ENCODE results near the gene VWDE.

The VWDE gene

GRCh38 chr7:12296051-12296570 is 107.6 kb downstream of the VWDE start:
- Histone ChIP-seq H3K36me3 (replicated peaks; ENCODE audit: insufficient read depth, low read length) (no peaks in the 10 kb centered on the region), H4K20me1 (ENCODE audit: insufficient read depth, low read length) (no peaks in the 10 kb centered on the region), H3K9me3 (replicated peaks; ENCODE audit: insufficient read depth, low read length) (no peaks in the 10 kb centered on the region), H3K79me2 (ENCODE audit: low read length) (no peaks in the 10 kb centered on the region), H3K4me3 (ENCODE audit: low read length) (no peak overlapping the region), H3K9ac (ENCODE audit: low read length) (no peak overlapping the region), H3K4me2 (ENCODE audit: low read depth, low read length) (no peak overlapping the region), H2AFZ (ENCODE audit: low read length) (no peak overlapping the region), H3K4me1 (ENCODE audit: low read length) (no peaks in the 10 kb centered on the region), H3F3A (ENCODE audit: insufficient read depth, low read length) (no peaks in the 10 kb centered on the region; the same call in 1 of the 2 replicates), H3K9me2 (replicated peaks; ENCODE audit: insufficient read depth, low read length) (no peaks in the 10 kb centered on the region), H3K27me3 (replicated peaks; ENCODE audit: insufficient read depth, low read length) (peaks cover 6% of the 10 kb centered on the region; the same call in 1 of the 2 replicates), H3K27ac (ENCODE audit: low read length) (no peak overlapping the region)
- no peak for TF ChIP-seq CTCF (IDR thresholded peaks at IDR 0.05; ENCODE audit: low read length)
- TF ChIP-seq EZH2 (optimal IDR thresholded peaks at IDR 0.05; ENCODE audit: low read depth, low read length), result no peak
- no peak for TF ChIP-seq EZH2phosphoT487 (IDR thresholded peaks at IDR 0.05; ENCODE audit: low read length)
- no peak for DNase-seq

DNA sequence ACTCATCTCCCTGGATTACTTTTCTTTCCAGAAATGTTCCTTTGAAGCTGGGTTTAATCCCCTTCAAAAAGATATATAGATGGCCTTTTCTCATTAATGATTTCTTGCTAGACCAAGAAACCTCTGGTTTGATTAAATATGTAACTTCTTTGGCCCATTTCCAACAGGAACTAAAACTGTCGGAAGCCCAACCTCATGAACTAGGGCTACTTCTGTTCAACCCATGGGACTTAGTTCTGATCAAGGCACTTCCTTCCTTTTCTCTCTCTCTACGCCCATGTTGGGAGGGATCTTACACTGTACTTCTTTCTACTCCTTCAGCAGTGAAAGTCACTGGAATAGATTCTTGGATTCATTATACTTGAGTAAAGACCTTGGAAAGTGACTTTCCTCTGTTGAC is 109.0 kb downstream of the VWDE start:
- Histone ChIP-seq H2AFZ (ENCODE audit: low read length) (no peak overlapping the region), H3K27ac (ENCODE audit: low read length) (no peak overlapping the region), H3K9ac (ENCODE audit: low read length) (no peak overlapping the region), H4K20me1 (ENCODE audit: insufficient read depth, low read length) (no peaks in the 10 kb centered on the region), H3K9me3 (replicated peaks; ENCODE audit: insufficient read depth, low read length) (no peaks in the 10 kb centered on the region), H3K27me3 (replicated peaks; ENCODE audit: insufficient read depth, low read length) (peaks cover 6% of the 10 kb centered on the region; the same call in 1 of the 2 replicates), H3K36me3 (replicated peaks; ENCODE audit: insufficient read depth, low read length) (no peaks in the 10 kb centered on the region), H3K4me2 (ENCODE audit: low read depth, low read length) (no peak overlapping the region), H3K4me1 (ENCODE audit: low read length) (no peaks in the 10 kb centered on the region), H3K4me3 (ENCODE audit: low read length) (no peak overlapping the region), H3F3A (ENCODE audit: insufficient read depth, low read length) (no peaks in the 10 kb centered on the region), H3K79me2 (ENCODE audit: low read length) (no peaks in the 10 kb centered on the region), H3K9me2 (replicated peaks; ENCODE audit: insufficient read depth, low read length) (no peaks in the 10 kb centered on the region)
- no peak for TF ChIP-seq EZH2 (optimal IDR thresholded peaks at IDR 0.05; ENCODE audit: low read depth, low read length)
- TF ChIP-seq EZH2phosphoT487 (IDR thresholded peaks at IDR 0.05; ENCODE audit: low read length), result no peak
- no peak for DNase-seq

DNA sequence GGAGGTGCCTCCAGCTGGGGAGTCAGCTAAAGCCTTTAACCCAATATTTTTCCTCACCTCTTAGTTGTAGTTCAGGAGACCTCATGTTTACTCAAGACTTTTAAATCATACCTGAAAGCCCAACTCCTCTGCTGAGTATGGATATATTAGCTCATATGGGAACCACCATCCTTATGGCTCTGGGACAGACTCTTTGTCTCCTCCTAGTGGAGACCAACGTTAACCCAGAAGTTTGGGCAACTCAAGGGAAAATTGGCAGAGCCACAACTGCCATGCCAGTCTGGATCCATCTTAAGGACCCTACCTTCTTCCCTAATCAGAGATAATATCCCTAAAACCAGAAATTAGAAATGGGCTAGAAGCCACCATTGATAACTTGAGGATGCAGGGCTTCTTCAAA is 111.8 kb downstream of the VWDE start:
- Histone ChIP-seq H3K4me2 (ENCODE audit: low read depth, low read length) (no peak overlapping the region), H3F3A (ENCODE audit: insufficient read depth, low read length) (no peaks in the 10 kb centered on the region)

More for the DNA sequence above, 111.8 kb downstream of the VWDE start:
- H3K4me3 ChIP-seq (ENCODE audit: low read length), result no peak overlapping the region
- H3K79me2 ChIP-seq (ENCODE audit: low read length), result no peaks in the 10 kb centered on the region
- H3K27me3 ChIP-seq (replicated peaks; ENCODE audit: insufficient read depth, low read length), result 0 out of 2 replicates have a peak, but pooled peaks cover 1% of the 10 kb centered on the region
- no peaks in the 10 kb centered on the region for H4K20me1 ChIP-seq (ENCODE audit: insufficient read depth, low read length)
- H3K36me3 ChIP-seq (replicated peaks; ENCODE audit: insufficient read depth, low read length), result no peaks in the 10 kb centered on the region
- no peak overlapping the region for H3K9ac ChIP-seq (ENCODE audit: low read length)
- no peak overlapping the region for H3K27ac ChIP-seq (ENCODE audit: low read length)
- peak; percentile 27 for DNase-seq
- H3K9me2 ChIP-seq (replicated peaks; ENCODE audit: insufficient read depth, low read length), result no peaks in the 10 kb centered on the region
- no peaks in the 10 kb centered on the region for H3K4me1 ChIP-seq (ENCODE audit: low read length)
- no peaks in the 10 kb centered on the region for H3K9me3 ChIP-seq (replicated peaks; ENCODE audit: insufficient read depth, low read length)
- TF ChIP-seq EZH2 (optimal IDR thresholded peaks at IDR 0.05; ENCODE audit: low read depth, low read length) (no peak), CTCF (IDR thresholded peaks at IDR 0.05; ENCODE audit: low read length) (peak; percentile 53), EZH2phosphoT487 (IDR thresholded peaks at IDR 0.05; ENCODE audit: low read length) (no peak)
- no peak overlapping the region for H2AFZ ChIP-seq (ENCODE audit: low read length)
